Measurements from ENCODE around the gene TIAM2.
"Not testable (repeated sequence)": the region's sequence is repeated elsewhere in the genome, so short reads cannot be mapped to it uniquely, and the experiment has no call there.

Gene TIAM2

DNA sequence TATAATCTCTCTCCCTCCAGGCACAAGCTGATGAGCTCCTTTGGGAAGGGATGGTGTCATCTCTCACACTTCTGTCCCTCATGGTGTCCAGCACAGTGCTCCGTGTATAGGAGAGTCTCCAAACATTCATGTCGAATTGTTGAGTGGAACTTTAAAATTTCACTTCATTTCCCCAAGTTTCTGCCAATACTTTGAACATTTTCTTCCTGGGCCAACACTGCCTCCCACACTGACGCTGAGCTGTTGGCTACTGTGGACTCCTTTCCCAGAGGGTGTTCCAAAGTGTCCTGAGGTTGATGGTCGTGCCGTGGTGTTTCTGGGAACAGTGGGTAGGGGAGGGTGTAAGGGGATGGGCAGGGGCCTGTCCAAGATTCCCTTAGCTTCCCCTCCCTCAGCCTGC lies 122.7 kb downstream of the TIAM2 start:
- Histone ChIP-seq H3K27ac (replicated peaks) (no peak overlapping the region), H3K4me3 (replicated peaks; ENCODE audit: insufficient read depth, low read length) (no peak overlapping the region), H3K27me3 (ENCODE audit: insufficient read depth, poor library complexity, severe bottlenecking) (no peaks in the 10 kb centered on the region)
- TF ChIP-seq, protein P1, sequence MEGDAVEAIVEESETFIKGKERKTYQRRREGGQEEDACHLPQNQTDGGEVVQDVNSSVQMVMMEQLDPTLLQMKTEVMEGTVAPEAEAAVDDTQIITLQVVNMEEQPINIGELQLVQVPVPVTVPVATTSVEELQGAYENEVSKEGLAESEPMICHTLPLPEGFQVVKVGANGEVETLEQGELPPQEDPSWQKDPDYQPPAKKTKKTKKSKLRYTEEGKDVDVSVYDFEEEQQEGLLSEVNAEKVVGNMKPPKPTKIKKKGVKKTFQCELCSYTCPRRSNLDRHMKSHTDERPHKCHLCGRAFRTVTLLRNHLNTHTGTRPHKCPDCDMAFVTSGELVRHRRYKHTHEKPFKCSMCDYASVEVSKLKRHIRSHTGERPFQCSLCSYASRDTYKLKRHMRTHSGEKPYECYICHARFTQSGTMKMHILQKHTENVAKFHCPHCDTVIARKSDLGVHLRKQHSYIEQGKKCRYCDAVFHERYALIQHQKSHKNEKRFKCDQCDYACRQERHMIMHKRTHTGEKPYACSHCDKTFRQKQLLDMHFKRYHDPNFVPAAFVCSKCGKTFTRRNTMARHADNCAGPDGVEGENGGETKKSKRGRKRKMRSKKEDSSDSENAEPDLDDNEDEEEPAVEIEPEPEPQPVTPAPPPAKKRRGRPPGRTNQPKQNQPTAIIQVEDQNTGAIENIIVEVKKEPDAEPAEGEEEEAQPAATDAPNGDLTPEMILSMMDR (IDR thresholded peaks at IDR 0.05; ENCODE audit: insufficient read depth, low read length), result no peak
- no peak for TF ChIP-seq SPI1 (IDR thresholded peaks at IDR 0.05; ENCODE audit: borderline replicate concordance, low read depth)
- DNase-seq (ENCODE audit: low read depth in 1 of 2, low spot score in 1 of 2), result no peak

DNA sequence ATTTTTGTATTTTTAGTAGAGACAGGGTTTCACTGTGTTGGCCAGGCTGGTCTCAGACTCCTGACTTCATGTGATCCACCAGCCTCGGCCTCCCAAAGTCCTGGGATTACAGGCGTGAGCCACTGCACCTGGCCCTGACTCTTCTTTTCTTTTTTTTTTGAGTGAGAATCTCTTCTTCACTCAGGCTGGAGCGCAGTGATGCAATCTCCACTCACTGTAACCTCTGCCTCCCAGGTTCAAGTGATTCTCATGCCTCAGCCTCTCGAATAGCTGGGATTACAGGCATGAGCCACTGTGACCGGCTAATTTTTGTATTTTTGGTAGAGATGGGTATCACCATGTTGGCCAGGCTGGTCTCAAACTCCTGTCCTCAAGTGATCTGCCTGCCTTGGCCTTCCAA lies 124.1 kb downstream of the TIAM2 start:
- DNase-seq (ENCODE audit: low read depth in 1 of 2, low spot score in 1 of 2); H3K27ac ChIP-seq (replicated peaks); H3K4me3 ChIP-seq (replicated peaks; ENCODE audit: insufficient read depth, low read length); H3K27me3 ChIP-seq (ENCODE audit: insufficient read depth, poor library complexity, severe bottlenecking): not testable (repeated sequence)

- Histone ChIP-seq H3K27me3 (ENCODE audit: insufficient read depth, poor library complexity, severe bottlenecking) (no peaks in the 10 kb centered on the region), H3K4me3 (replicated peaks; ENCODE audit: insufficient read depth, low read length) (no peak overlapping the region), H3K27ac (replicated peaks) (no peak overlapping the region)
- no peak for DNase-seq (ENCODE audit: low read depth in 1 of 2, low spot score in 1 of 2)
- TF ChIP-seq, protein P2, sequence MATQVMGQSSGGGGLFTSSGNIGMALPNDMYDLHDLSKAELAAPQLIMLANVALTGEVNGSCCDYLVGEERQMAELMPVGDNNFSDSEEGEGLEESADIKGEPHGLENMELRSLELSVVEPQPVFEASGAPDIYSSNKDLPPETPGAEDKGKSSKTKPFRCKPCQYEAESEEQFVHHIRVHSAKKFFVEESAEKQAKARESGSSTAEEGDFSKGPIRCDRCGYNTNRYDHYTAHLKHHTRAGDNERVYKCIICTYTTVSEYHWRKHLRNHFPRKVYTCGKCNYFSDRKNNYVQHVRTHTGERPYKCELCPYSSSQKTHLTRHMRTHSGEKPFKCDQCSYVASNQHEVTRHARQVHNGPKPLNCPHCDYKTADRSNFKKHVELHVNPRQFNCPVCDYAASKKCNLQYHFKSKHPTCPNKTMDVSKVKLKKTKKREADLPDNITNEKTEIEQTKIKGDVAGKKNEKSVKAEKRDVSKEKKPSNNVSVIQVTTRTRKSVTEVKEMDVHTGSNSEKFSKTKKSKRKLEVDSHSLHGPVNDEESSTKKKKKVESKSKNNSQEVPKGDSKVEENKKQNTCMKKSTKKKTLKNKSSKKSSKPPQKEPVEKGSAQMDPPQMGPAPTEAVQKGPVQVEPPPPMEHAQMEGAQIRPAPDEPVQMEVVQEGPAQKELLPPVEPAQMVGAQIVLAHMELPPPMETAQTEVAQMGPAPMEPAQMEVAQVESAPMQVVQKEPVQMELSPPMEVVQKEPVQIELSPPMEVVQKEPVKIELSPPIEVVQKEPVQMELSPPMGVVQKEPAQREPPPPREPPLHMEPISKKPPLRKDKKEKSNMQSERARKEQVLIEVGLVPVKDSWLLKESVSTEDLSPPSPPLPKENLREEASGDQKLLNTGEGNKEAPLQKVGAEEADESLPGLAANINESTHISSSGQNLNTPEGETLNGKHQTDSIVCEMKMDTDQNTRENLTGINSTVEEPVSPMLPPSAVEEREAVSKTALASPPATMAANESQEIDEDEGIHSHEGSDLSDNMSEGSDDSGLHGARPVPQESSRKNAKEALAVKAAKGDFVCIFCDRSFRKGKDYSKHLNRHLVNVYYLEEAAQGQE (IDR thresholded peaks at IDR 0.05; ENCODE audit: insufficient replicate concordance, low read depth), result no peak
- TF ChIP-seq POLR2AphosphoS5 (IDR thresholded peaks at IDR 0.05; ENCODE audit: low read depth), result no peak
- no peak for TF ChIP-seq GABPA (IDR thresholded peaks at IDR 0.05; ENCODE audit: low read depth)
- TF ChIP-seq, protein P1 (IDR thresholded peaks at IDR 0.05; ENCODE audit: insufficient read depth, low read length), result no peak
- TF ChIP-seq SPI1 (IDR thresholded peaks at IDR 0.05; ENCODE audit: borderline replicate concordance, low read depth), result no peak
Observed at GRCh38 chr6:155120034-155120433, 124.9 kb downstream of the TIAM2 start.

GRCh38 chr6:155121294-155121693 lies 126.2 kb downstream of the TIAM2 start:
- DNase-seq (ENCODE audit: low read depth in 1 of 2, low spot score in 1 of 2), result no peak
- TF ChIP-seq POLR2AphosphoS5 (IDR thresholded peaks at IDR 0.05; ENCODE audit: low read depth) (no peak), GABPA (IDR thresholded peaks at IDR 0.05; ENCODE audit: low read depth) (no peak), SPI1 (IDR thresholded peaks at IDR 0.05; ENCODE audit: borderline replicate concordance, low read depth) (no peak)
- TF ChIP-seq, protein P2 (IDR thresholded peaks at IDR 0.05; ENCODE audit: insufficient replicate concordance, low read depth), result no peak
- TF ChIP-seq, protein P1 (IDR thresholded peaks at IDR 0.05; ENCODE audit: insufficient read depth, low read length), result no peak
- no peak overlapping the region for H3K4me3 ChIP-seq (replicated peaks; ENCODE audit: insufficient read depth, low read length)
- H3K27me3 ChIP-seq (ENCODE audit: insufficient read depth, poor library complexity, severe bottlenecking), result no peaks in the 10 kb centered on the region
- H3K27ac ChIP-seq (replicated peaks), result no peak overlapping the region
